K562 (cell line): ENCODE data around the gene TMEM150A. TPM values are rescaled to one million over a fixed set of nuclear protein-coding genes. Genes with fewer than 3 reads are reported as not detected.

Source experiments
- LEF1 ChIP-seq: fragments of 450-650 bp; IDR thresholded peaks from 2 replicates; pipeline ENCODE4 v1.6.1; 2016; ENCODE audit warnings: mild to moderate bottlenecking
- MEF2D ChIP-seq: conservative IDR thresholded peaks from 2 replicates; pipeline ENCODE4 v1.6.1; 2016; ENCODE audit warnings: low read depth, missing genetic modification characterization, missing compliant biosample characterization
- NELFE ChIP-seq: IDR thresholded peaks from 2 replicates; pipeline ENCODE4 v1.6.1; 2011; ENCODE audit warnings: mild to moderate bottlenecking; ENCODE audit not compliant: insufficient read depth, insufficient read length
- NR4A1 ChIP-seq, 2 experiments: fragments of 250-450 bp in 1 of 2; fragments of 450-650 bp in 1 of 2; sonication (Bioruptor Pico) in 1 of 2; IDR thresholded peaks; 2 replicates each; pipeline versions ENCODE4 v1.4.0 to v1.6.1; 2016 to 2020; ENCODE audit warnings: mild to moderate bottlenecking in 2 of 2, missing compliant biosample characterization in 1 of 2, missing genetic modification characterization in 1 of 2, moderate library complexity in 1 of 2
- NUFIP1 ChIP-seq: fragments of 450-650 bp; IDR thresholded peaks from 2 replicates; pipeline ENCODE4 v1.6.1; 2018; ENCODE audit not compliant: partially characterized antibody
- SRF ChIP-seq, 2 experiments: fragments of 250-450, 450-650 bp in 1 of 2; sonication (Bioruptor Pico) in 1 of 2; sonication (generic) in 1 of 2; formaldehyde crosslinking; IDR thresholded peaks; 2 replicates each; pipeline versions ENCODE4 v1.5.0 to v1.5.1; 2020 to 2022; ENCODE audit warnings: mild to moderate bottlenecking in 1 of 2, missing genetic modification reagents in 1 of 2
- TFAM ChIP-seq: fragments of 250-450 bp; sonication (Bioruptor Pico); conservative IDR thresholded peaks from 2 replicates; pipeline ENCODE4 v1.5.0; 2021; ENCODE audit warnings: mild to moderate bottlenecking, moderate library complexity
- TRIM28 ChIP-seq: fragments of 450-650 bp; IDR thresholded peaks from 2 replicates; pipeline ENCODE4 v1.6.1; 2017
- ZNF354B ChIP-seq: fragments of 250-450 bp; sonication (Bioruptor Pico); IDR thresholded peaks from 2 replicates; pipeline ENCODE4 v1.4.0; 2020
- ZNF699 ChIP-seq: fragments of 250-450 bp; sonication (Bioruptor Pico); IDR thresholded peaks from 2 replicates; pipeline ENCODE4 v1.8.0; 2021; ENCODE audit warnings: mild to moderate bottlenecking, moderate library complexity; ENCODE audit not compliant: insufficient replicate concordance
- polyA plus RNA-seq, 8 experiments: library from polyadenylated mRNA; depleted of rRNA in 4 of 8; stranded (reverse) in 5 of 8; unstranded in 3 of 8; fragments of >200 nt; fragmentation: Nextera tagmentation in 2 of 8; fragmentation: Illumina TruSeq in 1 of 8; extraction: Ambion mirVana in 2 of 8; extraction: Trizol in 1 of 8; gene quantifications; 2 replicates each; pipeline versions ENCODE4 v1.2.1 to v1.2.3, GENCODE V29; 2011 to 2014; ENCODE audit warnings: inconsistent platforms in 1 of 8, missing spikeins in 1 of 8
- total RNA-seq, 7 experiments: library from RNA; depleted of rRNA in 6 of 7; stranded (reverse); fragments of >200 nt in 6 of 7; fragmentation: Illumina TruSeq in 2 of 7; extraction: Trizol in 2 of 7; gene quantifications; 2 replicates each; pipeline versions ENCODE4 v1.2.1 to v1.2.3, GENCODE V29; 2011 to 2021; ENCODE audit warnings: low replicate concordance in 1 of 7
- TF ChIP-seq, protein P1 (sequence below): fragments of 450-650 bp; IDR thresholded peaks from 2 replicates; pipeline ENCODE4 v1.7.1; 2018; ENCODE audit warnings: mild to moderate bottlenecking, low read depth; ENCODE audit not compliant: partially characterized antibody
- TF ChIP-seq, protein P2 (sequence below), 2 experiments: IDR thresholded peaks; 2 replicates each; pipeline ENCODE4 v1.6.1; 2012; ENCODE audit warnings: improper control_type of control experiment in 2 of 2, low read depth in 2 of 2, low read length in 2 of 2, borderline replicate concordance in 1 of 2
- TF ChIP-seq, protein P3 (sequence below): IDR thresholded peaks from 2 replicates; pipeline ENCODE4 v1.6.1; 2016; ENCODE audit warnings: missing genetic modification characterization, missing compliant biosample characterization
- TF ChIP-seq, protein P4 (sequence below): fragments of 250-450 bp; sonication (Bioruptor Pico); IDR thresholded peaks from 2 replicates; pipeline ENCODE4 v1.5.0; 2021; ENCODE audit warnings: mild to moderate bottlenecking, borderline replicate concordance
- TF ChIP-seq, protein P5 (sequence below): fragments of 250-450 bp; sonication (Bioruptor Pico); IDR thresholded peaks from 2 replicates; pipeline ENCODE4 v1.6.1; 2021; ENCODE audit warnings: mild to moderate bottlenecking

TMEM150A gene
- total and polyA plus RNA-seq, 9 of the 15 experiments (the other 6 are each of a cell fraction or from before 2014, with no cell fraction given) = 3.9 to 17.1 (median 8.4) TPM

DNA sequence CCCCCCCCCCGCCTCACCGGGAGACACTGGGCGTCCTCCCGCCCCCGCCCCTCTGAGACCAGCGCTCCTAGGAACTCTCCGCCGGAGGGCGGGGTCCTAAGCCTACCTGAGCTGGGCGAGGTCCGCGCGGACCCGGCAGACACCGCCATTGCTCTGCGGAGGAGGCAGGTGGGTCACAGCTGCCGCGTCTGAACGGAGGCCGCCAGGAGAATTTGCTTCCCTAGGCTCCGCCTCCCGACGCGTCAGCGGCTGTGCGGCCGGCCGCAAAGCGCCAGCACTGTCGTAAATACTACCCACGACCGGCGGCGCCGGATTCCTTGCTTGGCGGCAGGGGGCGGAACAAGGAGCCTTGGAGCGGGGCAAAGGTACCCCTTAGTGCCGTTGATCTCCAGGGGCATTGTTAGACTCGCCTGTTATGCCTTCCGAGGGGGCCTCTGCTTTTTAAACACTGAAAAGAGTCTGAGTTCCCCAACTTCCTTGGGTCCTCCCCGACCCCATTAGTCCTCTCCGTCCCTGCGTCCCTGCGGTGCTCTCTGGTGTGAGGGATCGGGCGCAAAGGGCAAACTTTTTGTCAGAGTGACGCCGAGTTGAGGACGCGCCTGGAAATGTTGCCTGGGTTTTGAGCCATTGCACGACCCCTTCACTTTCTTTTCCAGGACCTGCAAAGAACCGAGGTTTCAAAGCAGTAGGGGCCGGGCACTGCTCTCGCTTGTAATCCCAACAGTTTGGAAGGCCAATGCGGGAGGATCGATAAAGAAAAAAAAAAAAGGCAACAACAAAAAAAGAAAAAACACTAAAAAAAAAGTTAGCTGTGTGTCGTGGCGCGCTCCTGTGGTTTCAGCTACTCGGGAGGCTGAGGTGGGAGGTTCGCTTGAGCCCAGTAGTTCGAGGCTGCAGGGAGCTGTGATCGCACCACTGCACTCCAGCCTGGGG is 41.0 kb downstream of the TMEM150A start, which contains the start of gene GGCX (continued):
- TF ChIP-seq, protein P1, sequence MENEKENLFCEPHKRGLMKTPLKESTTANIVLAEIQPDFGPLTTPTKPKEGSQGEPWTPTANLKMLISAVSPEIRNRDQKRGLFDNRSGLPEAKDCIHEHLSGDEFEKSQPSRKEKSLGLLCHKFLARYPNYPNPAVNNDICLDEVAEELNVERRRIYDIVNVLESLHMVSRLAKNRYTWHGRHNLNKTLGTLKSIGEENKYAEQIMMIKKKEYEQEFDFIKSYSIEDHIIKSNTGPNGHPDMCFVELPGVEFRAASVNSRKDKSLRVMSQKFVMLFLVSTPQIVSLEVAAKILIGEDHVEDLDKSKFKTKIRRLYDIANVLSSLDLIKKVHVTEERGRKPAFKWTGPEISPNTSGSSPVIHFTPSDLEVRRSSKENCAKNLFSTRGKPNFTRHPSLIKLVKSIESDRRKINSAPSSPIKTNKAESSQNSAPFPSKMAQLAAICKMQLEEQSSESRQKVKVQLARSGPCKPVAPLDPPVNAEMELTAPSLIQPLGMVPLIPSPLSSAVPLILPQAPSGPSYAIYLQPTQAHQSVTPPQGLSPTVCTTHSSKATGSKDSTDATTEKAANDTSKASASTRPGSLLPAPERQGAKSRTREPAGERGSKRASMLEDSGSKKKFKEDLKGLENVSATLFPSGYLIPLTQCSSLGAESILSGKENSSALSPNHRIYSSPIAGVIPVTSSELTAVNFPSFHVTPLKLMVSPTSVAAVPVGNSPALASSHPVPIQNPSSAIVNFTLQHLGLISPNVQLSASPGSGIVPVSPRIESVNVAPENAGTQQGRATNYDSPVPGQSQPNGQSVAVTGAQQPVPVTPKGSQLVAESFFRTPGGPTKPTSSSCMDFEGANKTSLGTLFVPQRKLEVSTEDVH = peak; percentile 80
- TF ChIP-seq LEF1 (no peak; the same call in 1 of the 2 replicates), NELFE (no peak), NUFIP1 (no peak), SRF (CRISPR knock-in tag; IDR thresholded peaks at IDR 0.05) (no peak), MEF2D (tag) (no peak), TRIM28 (no peak), ZNF354B (CRISPR knock-in tag) (no peak), NR4A1 (CRISPR knock-in tag; IDR thresholded peaks at IDR 0.05) (no peak), NR4A1 (tag; IDR thresholded peaks at IDR 0.05) (no peak), ZNF699 (CRISPR knock-in tag) (no peak), TFAM (no peak)
- TF ChIP-seq, protein P2, sequence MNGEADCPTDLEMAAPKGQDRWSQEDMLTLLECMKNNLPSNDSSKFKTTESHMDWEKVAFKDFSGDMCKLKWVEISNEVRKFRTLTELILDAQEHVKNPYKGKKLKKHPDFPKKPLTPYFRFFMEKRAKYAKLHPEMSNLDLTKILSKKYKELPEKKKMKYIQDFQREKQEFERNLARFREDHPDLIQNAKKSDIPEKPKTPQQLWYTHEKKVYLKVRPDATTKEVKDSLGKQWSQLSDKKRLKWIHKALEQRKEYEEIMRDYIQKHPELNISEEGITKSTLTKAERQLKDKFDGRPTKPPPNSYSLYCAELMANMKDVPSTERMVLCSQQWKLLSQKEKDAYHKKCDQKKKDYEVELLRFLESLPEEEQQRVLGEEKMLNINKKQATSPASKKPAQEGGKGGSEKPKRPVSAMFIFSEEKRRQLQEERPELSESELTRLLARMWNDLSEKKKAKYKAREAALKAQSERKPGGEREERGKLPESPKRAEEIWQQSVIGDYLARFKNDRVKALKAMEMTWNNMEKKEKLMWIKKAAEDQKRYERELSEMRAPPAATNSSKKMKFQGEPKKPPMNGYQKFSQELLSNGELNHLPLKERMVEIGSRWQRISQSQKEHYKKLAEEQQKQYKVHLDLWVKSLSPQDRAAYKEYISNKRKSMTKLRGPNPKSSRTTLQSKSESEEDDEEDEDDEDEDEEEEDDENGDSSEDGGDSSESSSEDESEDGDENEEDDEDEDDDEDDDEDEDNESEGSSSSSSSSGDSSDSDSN (IDR thresholded peaks at IDR 0.05; ENCODE audit: borderline replicate concordance in 1 of 2, low read depth in 2 of 2, low read length in 2 of 2) = no peak
- TF ChIP-seq, protein P3, sequence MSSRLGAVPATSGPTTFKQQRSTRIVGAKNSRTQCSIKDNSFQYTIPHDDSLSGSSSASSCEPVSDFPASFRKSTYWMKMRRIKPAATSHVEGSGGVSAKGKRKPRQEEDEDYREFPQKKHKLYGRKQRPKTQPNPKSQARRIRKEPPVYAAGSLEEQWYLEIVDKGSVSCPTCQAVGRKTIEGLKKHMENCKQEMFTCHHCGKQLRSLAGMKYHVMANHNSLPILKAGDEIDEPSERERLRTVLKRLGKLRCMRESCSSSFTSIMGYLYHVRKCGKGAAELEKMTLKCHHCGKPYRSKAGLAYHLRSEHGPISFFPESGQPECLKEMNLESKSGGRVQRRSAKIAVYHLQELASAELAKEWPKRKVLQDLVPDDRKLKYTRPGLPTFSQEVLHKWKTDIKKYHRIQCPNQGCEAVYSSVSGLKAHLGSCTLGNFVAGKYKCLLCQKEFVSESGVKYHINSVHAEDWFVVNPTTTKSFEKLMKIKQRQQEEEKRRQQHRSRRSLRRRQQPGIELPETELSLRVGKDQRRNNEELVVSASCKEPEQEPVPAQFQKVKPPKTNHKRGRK (tag) = no peak
- TF ChIP-seq, protein P4, sequence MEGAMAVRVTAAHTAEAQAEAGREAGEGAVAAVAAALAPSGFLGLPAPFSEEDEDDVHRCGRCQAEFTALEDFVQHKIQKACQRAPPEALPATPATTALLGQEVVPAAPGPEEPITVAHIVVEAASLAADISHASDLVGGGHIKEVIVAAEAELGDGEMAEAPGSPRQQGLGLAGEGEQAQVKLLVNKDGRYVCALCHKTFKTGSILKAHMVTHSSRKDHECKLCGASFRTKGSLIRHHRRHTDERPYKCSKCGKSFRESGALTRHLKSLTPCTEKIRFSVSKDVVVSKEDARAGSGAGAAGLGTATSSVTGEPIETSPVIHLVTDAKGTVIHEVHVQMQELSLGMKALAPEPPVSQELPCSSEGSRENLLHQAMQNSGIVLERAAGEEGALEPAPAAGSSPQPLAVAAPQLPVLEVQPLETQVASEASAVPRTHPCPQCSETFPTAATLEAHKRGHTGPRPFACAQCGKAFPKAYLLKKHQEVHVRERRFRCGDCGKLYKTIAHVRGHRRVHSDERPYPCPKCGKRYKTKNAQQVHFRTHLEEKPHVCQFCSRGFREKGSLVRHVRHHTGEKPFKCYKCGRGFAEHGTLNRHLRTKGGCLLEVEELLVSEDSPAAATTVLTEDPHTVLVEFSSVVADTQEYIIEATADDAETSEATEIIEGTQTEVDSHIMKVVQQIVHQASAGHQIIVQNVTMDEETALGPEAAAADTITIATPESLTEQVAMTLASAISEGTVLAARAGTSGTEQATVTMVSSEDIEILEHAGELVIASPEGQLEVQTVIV = peak; percentile 99
- TF ChIP-seq, protein P5, sequence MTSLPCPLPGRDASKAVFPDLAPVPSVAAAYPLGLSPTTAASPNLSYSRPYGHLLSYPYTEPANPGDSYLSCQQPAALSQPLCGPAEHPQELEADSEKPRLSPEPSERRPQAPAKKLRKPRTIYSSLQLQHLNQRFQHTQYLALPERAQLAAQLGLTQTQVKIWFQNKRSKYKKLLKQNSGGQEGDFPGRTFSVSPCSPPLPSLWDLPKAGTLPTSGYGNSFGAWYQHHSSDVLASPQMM = no peak
